Subcutaneous abdominal adipose tissue (tissue), 5 donors: Measurements from ENCODE around the gene ARRB1.
A peak's percentile ranks its signal among the peaks of the same experiment; 100 is the strongest.

Source experiments
- H3K27ac ChIP-seq: one replicate; pipeline ENCODE4 v1.7.0; 2013; ENCODE audit warnings: low read depth, mild to moderate bottlenecking, inconsistent platforms, low read length, moderate library complexity
- H3K27me3 ChIP-seq, 5 donors: one replicate each; pipeline ENCODE4 v1.7.0; 2013; ENCODE audit warnings: low read length in 5 of 5, inconsistent platforms in 1 of 5; ENCODE audit not compliant: control insufficient read depth in 5 of 5, insufficient read depth in 4 of 5
- H3K36me3 ChIP-seq, 5 donors: one replicate each; pipeline ENCODE4 v1.7.0; 2013; ENCODE audit warnings: low read length in 5 of 5; ENCODE audit not compliant: control insufficient read depth in 5 of 5, insufficient read depth in 5 of 5
- H3K4me1 ChIP-seq, 5 donors: one replicate each; pipeline ENCODE4 v1.7.0; 2013; ENCODE audit warnings: low read length in 5 of 5, mild to moderate bottlenecking in 3 of 5, moderate library complexity in 1 of 5; ENCODE audit not compliant: control insufficient read depth in 5 of 5, insufficient read depth in 5 of 5
- H3K4me3 ChIP-seq, 5 donors: one replicate each; pipeline ENCODE4 v1.7.0; 2013; ENCODE audit warnings: low read length in 5 of 5, low read depth in 1 of 5
- H3K9ac ChIP-seq, 5 donors: one replicate each; pipeline ENCODE4 v1.7.0; 2013; ENCODE audit warnings: low read length in 5 of 5, mild to moderate bottlenecking in 4 of 5, moderate library complexity in 3 of 5
- H3K9me3 ChIP-seq, 5 donors: one replicate each; pipeline ENCODE4 v1.7.0; 2013; ENCODE audit warnings: low read length in 5 of 5; ENCODE audit not compliant: control insufficient read depth in 5 of 5
- donor health status: healthy.
- donor health status: healthy.
- donor health status: healthy.
- donor health status: healthy.
- donor health status: healthy.

The ARRB1 gene

DNA sequence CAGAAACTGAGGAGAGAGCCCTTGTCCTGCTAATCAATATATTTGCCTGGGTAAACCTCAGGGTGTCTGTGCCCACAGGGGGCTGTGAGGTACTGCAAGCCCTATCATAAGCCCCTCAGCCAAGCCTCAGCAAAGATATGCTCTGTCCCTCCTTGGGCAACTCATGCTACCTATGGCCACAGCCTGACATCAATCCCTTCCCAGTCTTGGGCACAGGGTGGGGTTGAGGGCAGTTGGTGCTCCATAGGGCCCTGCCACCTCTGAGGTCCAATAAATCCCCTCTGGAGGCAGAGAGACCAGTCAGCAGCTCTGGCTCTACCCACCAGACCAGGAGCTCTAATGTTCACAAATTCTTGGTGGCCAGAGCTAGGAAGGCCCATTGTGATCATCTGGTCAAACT lies 87.1 kb downstream of the ARRB1 start:
- H3K36me3 ChIP-seq, result peaks cover 0 to 38% (median 36%) of the 10 kb centered on the region in 5 donors
- no peaks in the 10 kb centered on the region for H3K27me3 ChIP-seq
- H3K9me3 ChIP-seq, result no peaks in the 10 kb centered on the region
- H3K4me3 ChIP-seq, result no peak overlapping the region
- peaks cover 0 to 40% (median 33%) of the 10 kb centered on the region in 5 donors for H3K4me1 ChIP-seq
- H3K27ac ChIP-seq, result no peak overlapping the region
- no peak overlapping the region for H3K9ac ChIP-seq

DNA sequence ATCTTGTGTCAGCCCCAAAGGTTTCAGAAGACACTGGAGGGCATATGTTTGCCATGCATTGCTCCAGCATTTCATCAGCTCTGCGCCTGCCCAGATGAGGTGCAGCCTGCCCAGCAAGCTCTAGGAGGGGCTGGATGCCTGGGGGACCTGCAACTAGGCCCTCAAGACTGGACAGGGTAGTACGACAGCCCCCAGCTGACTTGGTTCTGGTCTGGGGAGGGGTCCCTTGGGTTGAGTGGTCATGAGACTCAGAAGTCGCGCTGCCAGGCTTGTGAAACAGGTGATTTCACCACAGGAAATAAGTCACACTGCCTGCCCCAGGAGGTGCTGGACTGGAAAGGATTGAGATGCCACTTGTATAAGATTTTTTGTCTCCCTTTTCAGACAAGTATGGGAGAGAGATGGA lies 87.5 kb downstream of the ARRB1 start:
- peaks cover 0 to 34% (median 32%) of the 10 kb centered on the region in 5 donors for H3K36me3 ChIP-seq
- no peaks in the 10 kb centered on the region for H3K27me3 ChIP-seq
- H3K4me1 ChIP-seq, result peaks cover 0 to 40% (median 33%) of the 10 kb centered on the region in 5 donors
- H3K27ac ChIP-seq, result no peak overlapping the region
- H3K4me3 ChIP-seq, result no peak overlapping the region
- no peaks in the 10 kb centered on the region for H3K9me3 ChIP-seq
- no peak overlapping the region for H3K9ac ChIP-seq

DNA sequence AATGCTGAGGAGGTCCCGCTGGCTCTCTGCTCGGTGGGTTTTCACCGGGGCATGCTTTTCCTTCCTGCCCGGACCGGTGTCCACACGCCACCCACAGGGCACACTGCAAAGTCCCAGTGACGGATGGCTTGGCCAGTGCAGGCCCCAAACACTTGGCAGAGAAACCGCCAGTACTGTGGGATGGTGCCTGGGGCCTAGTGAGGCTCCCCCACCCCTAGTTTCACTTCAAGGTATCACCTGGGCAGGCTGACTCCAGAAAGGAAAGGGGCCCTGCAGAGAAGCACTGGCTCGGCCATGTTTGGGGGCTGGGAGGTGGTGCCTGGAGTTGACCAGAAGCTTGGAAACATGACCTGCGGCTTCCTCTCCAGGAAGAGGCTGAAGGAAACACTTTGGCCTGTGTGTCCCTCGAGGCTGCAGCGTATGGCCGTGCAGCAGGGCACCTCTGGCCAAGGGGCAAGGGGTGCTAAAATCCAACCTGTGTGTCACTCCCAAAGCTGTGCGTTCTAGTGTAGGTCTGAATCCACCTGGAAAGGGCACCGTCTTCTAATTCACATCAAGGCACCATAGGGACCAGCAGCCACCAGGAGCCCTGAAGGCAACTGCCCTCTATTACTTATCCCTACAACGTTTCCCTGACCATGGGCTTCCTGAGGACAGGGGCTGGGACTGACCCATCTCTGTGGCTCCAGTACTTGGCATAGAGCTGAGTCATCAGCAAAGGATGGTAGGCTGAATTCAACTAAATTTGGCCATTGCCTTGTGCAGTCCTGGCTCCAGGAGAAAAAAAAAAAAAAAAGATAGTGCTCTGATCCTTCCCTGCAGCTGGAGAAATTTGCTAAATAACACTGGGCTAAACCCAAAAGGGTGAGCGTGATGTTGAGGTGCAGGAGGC lies 88.3 kb downstream of the ARRB1 start:
- Histone ChIP-seq H3K27me3 (no peaks in the 10 kb centered on the region), H3K9ac (no peak overlapping the region), H3K4me3 (peak overlapping the region in 1 of 5 donors; percentile 15), H3K36me3 (peaks cover 0 to 27% (median 25%) of the 10 kb centered on the region in 5 donors), H3K9me3 (no peaks in the 10 kb centered on the region), H3K4me1 (peaks cover 0 to 40% (median 33%) of the 10 kb centered on the region in 5 donors), H3K27ac (no peak overlapping the region)

DNA sequence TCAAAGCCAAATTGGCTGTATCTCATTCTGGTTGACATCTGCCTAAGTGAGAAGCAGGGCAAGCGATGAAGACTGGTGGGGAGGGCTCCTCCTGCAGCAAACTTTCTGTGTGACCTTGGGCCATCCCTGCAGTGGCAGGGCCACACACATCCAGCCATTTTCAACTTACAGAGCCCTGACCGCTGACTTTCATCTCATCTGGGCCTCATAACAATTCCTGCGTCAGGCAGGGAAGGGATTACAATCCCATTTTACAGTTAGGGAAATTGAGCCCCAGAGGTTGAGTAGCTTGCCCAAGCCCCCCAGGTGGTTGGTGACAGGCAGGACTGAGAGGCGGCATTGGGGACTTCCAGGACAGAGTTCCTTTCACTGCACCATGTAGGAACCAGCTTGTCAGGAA lies 89.0 kb downstream of the ARRB1 start:
- H3K27ac ChIP-seq, result no peak overlapping the region
- H3K9me3 ChIP-seq, result no peaks in the 10 kb centered on the region
- H3K27me3 ChIP-seq, result no peaks in the 10 kb centered on the region
- peaks cover 0 to 22% (median 20%) of the 10 kb centered on the region in 5 donors for H3K36me3 ChIP-seq
- no peak overlapping the region for H3K9ac ChIP-seq
- H3K4me3 ChIP-seq, result peak overlapping the region in 1 of 5 donors; percentile 15
- peaks cover 0 to 42% (median 33%) of the 10 kb centered on the region in 5 donors for H3K4me1 ChIP-seq

DNA sequence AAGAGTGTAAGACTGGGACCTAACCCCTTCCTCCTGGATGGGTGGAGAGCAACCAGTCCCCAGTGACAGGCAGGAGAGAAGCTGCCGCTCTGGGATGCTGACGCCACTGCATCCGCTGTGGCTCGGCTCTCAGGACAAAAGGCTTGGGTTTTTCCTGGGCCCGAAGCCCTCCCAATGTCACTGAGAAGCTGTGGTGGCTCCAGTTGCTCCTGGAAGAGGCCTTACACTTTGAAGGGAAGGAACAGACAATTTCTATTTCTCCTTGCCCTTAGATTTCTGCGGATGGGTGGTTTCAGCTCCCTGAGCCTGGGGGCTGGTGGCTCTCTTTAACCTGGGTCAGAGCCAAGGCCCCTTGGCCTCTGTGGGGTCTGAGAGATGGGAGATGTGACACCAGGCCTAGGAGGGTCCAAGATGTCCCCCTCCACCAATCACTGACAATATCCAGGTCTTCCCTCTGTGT lies 89.5 kb downstream of the ARRB1 start:
- Histone ChIP-seq H3K9me3 (no peaks in the 10 kb centered on the region), H3K4me1 (peaks cover 0 to 42% (median 33%) of the 10 kb centered on the region in 5 donors), H3K9ac (no peak overlapping the region), H3K27ac (no peak overlapping the region), H3K4me3 (no peak overlapping the region), H3K36me3 (peaks cover 0 to 17% (median 15%) of the 10 kb centered on the region in 5 donors), H3K27me3 (no peaks in the 10 kb centered on the region)

DNA sequence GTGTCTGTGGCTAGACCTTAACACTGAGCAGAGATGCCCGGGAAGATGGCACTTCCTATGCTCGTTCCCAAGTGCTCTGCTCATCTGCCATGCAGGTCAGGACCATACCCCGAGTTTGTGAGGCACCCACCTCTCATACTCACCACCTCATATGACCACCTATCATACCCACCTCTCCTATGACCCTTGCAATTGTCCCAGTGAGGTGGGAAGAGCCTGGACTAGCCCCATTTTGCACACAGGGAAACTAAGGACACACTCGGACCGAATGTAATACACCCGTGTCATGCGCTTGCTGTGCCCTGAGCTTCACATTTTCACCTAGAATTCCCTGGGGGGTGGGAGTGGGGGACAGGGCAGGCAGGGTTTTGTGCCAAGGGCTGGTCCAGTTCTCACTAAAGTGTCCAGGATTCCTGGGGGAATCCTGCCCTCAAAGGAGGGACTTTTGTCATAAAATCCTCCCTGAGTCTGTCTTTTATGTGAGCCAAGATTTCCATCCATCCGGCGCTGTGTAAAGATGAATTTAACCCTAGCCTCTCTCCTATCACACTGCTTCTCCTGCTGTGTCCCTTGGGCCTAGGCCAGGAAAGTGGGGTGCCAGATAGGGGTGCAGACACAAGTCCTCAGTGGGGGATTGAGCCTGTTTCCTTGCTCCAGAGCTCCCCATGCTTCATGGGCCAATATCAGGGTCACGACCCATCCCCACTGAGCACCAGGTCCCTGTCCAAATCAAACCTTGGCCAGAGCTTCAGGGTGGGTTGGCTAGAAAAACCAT lies 90.9 kb downstream of the ARRB1 start:
- peaks cover 0 to 3% (median 2%) of the 10 kb centered on the region in 5 donors for H3K36me3 ChIP-seq
- no peak overlapping the region for H3K4me3 ChIP-seq
- H3K27ac ChIP-seq, result no peak overlapping the region
- no peaks in the 10 kb centered on the region for H3K27me3 ChIP-seq
- peaks cover 0 to 42% (median 31%) of the 10 kb centered on the region in 5 donors for H3K4me1 ChIP-seq
- H3K9ac ChIP-seq, result no peak overlapping the region
- H3K9me3 ChIP-seq, result no peaks in the 10 kb centered on the region

DNA sequence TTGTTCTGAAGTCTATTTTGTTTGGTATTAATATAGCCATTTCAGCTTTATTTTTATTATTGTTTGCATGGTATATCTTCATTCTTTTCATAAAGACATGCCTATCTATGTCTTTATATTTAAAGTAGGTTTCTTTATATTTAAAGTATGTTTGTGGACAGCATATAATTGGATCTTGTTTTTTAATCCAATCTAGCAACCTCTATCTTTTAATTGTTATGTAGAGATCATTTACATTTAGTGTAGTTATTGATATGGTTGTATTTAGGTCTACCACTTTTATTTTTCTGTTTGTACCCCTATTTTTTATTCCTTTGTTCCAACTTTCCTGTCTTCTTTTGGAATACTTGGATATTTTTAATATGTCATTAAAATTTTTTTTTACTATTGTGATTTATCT lies 97.1 kb downstream of the ARRB1 start:
- Histone ChIP-seq H3K27me3 (peaks cover 0 to 3% (median 0%) of the 10 kb centered on the region in 5 donors), H3K27ac (no peak overlapping the region), H3K36me3 (no peaks in the 10 kb centered on the region), H3K4me1 (peaks cover 0 to 2% (median 0%) of the 10 kb centered on the region in 5 donors), H3K9ac (no peak overlapping the region), H3K4me3 (no peak overlapping the region), H3K9me3 (peaks cover 0 to 5% (median 4%) of the 10 kb centered on the region in 5 donors)

DNA sequence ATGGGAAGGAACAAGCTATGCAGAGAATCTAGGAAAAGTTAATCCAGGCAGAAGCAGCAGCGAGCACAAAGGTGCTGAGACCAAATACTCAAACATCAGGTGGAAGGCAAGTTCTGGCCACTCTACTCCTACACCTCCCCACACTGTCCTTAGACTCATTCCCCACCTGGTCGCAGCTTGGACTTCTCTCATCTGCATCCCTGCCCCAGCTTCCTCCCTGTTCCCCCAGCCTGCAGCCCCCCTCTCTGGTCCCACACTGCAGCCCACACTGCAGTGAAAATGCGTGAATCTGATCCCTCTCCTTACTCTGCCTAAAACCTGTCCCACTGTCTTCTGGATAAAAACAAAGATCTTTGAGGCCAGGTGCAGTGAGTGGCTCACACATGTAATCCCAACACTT lies 101.8 kb downstream of the ARRB1 start:
- Histone ChIP-seq H3K4me1 (peaks cover 0 to 3% (median 3%) of the 10 kb centered on the region in 5 donors), H3K27ac (no peak overlapping the region), H3K27me3 (peaks cover 0 to 7% (median 0%) of the 10 kb centered on the region in 5 donors), H3K4me3 (no peak overlapping the region), H3K9me3 (peaks cover 0 to 5% (median 4%) of the 10 kb centered on the region in 5 donors), H3K36me3 (no peaks in the 10 kb centered on the region), H3K9ac (no peak overlapping the region)

DNA sequence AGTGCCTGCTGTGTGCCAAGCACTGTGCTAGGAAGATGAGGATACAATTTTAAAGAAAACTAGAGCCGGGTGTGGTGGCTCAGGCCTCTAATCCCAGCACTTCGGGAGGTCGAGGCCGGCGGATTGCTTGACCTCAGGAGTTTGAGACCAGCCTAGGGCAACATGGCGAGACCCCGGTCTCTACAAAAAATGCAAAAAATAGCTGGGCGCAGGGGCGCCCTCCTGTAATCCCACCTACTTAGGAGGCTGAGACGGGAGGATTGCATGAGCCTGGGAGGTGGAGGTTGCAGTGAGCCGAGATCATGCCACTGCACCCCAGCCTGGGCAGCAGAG lies 102.6 kb downstream of the ARRB1 start:
- Histone ChIP-seq H3K4me1 (peaks cover 0 to 3% (median 3%) of the 10 kb centered on the region in 5 donors), H3K4me3 (no peak overlapping the region), H3K36me3 (no peaks in the 10 kb centered on the region), H3K27ac (no peak overlapping the region), H3K9ac (no peak overlapping the region), H3K9me3 (peaks cover under 1 to 5% (median 4%) of the 10 kb centered on the region in 5 donors), H3K27me3 (peaks cover 0 to 9% (median 6%) of the 10 kb centered on the region in 5 donors)
